Posterior cingulate gyrus (tissue), 11 donors: Measurements from ENCODE around the gene KLHL18.
"Not testable (repeated sequence)": the region's sequence is repeated elsewhere in the genome, so short reads cannot be mapped to it uniquely, and the experiment has no call there.

Source experiments
- DNase-seq, 10 donors: peaks; one replicate each; pipeline versions ENCODE4 v3.0.0 to v3.0.0-alpha.2; 2020 to 2021; ENCODE audit warnings: mixed read lengths in 3 of 10
- intact Hi-C: fragments of 100-400 bp; cut with DNase I; formaldehyde crosslinking; loops from one replicate; pipeline ENCODE4 v1.15.1; 2023

Gene KLHL18

DNA sequence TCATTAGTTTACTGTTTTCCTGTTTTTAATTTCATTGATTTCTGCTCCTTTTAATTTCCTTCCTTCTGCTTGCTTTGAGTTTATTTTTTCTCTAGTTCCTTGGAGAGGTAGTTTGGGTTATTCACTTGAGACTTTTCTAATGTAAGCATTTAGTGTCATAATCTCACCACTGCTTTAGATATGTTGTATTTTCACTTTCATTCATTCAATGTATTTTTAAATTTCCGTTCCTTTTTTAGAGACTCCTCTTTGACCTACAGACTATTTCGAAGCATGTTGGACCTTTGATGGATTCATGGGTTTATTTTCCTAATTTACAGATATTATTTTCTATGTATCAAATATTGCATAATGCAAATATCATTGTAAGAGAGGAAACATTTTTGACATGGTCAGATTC is 23.3 kb downstream of the KLHL18 start:
- no peak for DNase-seq
- intact Hi-C loops, result no loop called here

DNA sequence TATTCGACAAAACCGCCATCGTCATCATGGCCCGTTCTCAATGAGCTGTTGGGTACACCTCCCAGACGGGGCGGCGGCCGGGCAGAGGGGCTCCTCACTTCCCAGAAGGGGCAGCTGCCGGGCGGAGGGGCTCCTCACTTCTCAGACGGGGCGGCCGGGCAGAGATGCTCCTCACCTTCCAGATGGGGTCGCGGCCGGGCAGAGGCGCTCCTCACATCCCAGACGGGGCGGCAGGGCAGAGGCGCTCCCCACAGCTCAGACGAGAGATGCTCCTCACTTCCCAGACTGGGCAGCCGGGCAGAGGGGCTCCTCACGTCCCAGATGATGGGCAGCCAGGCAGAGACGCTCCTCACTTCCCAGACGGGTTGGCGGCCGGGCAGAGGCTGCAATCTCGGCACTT is 26.5 kb downstream of the KLHL18 start:
- DNase-seq, intact Hi-C loops: not testable (repeated sequence)

DNA sequence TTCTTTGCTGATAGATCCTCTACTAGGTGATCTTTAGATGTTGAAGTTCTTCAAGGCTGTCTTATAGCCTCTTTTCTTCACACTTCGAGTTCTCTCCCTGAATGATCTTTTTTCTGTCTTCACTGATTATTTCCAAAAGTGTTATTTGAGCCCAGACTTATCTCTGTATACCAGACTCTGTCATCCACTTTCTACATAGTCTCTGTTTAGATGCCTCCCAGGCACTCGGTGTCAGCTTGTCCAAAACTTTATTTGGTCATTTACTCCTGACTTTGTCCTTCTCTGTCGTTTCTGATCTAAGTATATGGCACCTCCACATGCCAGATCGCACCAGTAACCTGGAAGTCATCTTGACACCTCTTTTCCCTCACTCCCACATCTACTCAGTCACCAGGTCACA is 27.6 kb downstream of the KLHL18 start:
- intact Hi-C loops, result no loop called here

DNA sequence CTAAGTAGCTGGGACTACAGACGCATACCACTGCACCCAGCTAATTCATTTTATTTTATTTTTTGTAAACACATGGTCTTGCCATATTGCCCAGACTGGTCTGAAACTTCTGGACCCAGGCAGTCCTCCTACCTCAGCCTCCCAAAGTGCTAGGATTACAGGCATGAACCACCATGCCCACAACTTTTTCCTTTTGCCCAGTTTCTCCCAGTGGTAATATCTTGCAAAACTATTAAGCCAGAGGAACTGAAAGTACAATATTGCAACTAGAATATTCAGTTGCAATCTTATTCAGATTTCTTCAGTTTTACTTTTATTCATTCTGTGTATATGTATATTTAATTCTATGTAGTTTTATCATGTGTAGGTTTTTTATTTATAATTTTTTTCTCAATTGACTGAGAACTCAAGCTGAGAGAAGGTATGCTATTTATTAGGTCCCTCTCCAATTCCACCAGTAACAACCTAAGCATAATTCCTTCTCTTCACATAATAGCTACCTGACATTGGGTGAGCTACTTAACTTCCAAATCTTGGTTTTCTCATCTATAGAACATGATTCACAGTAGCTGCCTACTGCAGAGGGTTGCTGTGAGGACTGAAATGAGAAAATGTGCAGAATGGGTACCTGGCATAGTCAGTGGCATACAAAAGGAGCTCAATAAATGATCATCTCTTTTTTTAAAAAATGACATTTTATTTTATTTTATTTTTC is 30.8 kb downstream of the KLHL18 start:
- intact Hi-C loops, result no loop called here
- DNase-seq, result no peak

More for the DNA sequence above, 27.6 kb downstream of the KLHL18 start:
- no peak for DNase-seq

DNA sequence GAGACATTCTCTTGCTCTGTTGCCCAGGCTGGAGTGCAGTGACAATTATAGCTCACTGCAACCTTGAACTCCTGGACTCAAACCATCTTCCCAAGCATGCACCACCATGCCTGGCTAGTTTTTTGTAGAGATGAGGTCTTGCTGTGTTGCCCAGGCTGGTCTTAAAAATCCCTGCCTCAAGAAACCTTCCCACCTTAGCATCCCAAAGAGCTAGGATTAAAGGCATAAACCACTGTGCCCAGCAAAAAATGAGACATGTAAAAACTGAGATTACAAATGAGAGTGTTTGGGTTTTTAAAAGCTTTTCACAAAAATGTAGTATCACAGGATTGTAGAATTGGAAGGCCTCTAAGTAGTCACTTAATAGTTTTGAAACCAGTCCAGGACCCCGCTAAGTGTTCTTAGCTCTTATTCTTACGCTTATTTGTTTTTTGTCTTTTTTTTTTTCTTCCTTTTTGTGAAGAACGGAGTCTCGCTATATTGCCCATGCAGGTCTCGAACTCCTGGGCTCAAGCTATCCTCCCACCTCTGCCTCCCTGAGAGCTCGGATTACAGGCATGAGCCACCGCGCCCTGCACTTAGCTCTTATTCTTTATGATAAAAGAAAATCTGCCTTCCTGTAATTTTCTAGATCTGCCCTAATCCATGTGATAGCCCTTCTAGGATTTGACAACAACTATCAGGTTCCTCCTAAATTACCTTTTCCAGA is 31.5 kb downstream of the KLHL18 start:
- DNase-seq, result no peak
- intact Hi-C loops, result no loop called here

DNA sequence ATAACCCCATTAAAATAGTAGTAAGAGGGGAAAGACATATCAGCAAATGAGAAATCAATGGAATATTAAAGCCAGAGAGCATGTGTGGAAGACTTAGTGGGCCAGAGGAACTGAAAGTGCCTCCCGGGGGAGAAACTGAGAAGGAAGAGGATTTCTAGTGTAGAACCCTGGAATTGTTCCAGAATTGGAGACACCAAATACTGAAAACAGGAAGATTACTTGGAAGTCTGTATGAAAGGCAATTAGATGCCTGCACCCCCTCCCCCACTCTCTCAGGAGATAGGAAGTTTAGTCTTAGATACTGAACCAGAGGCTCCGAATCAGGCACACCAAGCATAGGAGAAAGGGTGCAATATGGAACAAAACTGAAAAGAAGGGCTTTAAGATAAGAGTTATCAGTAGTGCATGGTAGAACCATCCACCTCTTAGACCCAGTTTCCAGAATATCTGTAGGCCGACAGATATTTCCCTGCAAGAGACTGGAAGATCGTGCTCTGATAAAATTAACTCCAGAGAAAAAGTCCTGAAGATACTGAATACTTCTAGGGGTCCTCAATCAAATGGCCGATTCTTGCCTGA is 32.4 kb downstream of the KLHL18 start:
- intact Hi-C loops, result no loop called here
- DNase-seq, result no peak

DNA sequence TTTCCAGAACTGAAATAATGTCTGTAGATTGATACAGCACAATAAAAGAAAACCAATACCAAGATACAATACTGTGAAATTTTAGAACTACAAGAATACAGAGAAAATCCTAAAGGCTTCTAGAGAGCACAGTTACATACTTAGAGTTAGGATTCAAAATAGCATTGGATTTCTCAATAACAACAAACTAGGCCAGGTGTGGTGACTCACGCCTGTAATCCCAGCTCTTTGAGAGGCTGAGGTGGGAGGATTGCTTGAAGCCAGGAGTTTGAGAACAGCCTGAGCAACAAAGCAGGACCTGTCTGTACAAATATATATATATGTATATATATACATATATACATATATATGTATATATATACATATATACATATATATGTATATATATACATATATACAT is 33.4 kb downstream of the KLHL18 start:
- peak in 1 of 10 donors; percentile 13 for DNase-seq
- intact Hi-C loops, result not testable (repeated sequence)

DNA sequence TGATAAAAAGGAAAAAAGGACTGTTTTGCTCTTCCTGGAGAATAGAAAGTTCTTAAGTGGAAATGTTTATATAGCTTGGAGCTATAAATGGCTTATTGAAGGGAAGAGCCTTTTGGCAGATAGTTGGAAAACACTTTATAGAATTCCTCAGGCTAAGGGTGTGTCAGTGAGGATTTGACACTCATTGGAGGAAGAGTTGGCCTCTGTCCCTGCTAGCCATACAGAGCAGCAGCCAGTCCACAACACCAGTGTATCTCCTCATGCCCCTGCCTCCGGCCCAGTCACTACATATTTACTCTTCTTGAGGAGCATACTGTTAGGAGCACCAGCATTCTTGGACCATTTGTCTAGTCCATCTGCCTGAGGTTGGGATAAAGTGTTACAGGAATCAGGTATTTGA is 36.2 kb downstream of the KLHL18 start:
- no peak for DNase-seq
- intact Hi-C loops, result no loop called here

DNA sequence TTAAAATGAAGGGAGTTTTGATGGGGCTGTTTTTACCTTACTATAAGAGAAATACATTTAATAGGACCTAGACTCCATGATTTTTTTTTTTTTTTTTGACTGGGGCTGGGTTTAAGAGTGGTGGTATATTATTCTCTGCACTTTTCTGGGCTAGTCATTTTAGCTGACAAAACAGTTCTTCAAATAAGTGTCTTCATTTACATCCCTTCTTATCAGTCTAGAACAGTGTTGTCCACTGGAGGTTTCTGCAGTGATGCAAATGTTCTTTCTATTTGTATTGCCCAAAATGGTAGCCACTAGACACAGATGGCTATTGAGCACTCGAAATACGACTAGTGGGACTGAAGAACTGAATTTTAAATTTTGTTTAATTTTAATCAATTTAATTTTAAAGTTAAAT is 37.2 kb downstream of the KLHL18 start:
- DNase-seq, result no peak
- intact Hi-C loops, result loop anchor here (5.0 kb wide), 1 partner anchor 393 kb away; no protein-coding TSS in a partner anchor

DNA sequence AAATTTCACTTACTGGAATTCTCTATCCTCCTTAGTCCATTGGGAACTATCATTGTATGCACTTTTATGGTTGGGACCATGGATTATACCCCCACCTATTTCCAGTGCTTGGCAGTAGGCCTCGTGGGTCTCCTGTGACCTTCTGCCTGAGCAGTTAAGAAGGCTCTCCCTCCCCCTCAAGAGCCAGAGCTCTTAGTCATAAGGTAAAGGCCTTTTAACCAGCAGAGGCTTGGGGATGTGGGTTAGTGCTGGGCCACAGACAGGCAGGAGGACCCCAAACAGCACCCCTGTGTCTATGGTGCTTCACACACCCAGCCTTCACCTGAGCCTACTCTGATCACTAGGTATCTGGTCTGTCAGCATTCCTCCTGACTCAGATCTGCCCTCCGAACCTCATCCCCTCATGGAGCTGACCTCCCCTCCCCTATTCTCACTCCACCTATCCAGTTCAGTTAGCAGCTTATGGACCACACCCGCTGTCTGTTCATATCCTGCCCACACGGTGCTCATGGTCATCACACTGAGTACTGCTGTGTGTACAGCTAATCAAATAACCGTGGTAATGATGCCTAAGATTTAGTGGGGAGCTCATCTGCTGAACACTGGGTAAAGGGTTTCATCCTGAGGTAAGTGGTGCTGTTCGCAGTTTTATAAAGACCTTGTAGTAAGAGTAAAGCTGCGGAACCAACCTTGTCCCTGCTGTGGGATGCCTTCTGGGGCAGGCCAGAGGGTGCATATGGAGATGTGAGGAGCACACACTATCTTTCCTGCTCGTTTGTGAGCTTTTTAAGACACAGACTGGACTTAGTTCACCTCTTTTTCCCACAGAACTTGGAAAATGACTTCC is 40.9 kb downstream of the KLHL18 start:
- DNase-seq, result no peak
- intact Hi-C loops, result loop anchor here (2.0 to 5.0 kb wide), 2 partner anchors 73 to 396 kb away; no protein-coding TSS in a partner anchor

DNA sequence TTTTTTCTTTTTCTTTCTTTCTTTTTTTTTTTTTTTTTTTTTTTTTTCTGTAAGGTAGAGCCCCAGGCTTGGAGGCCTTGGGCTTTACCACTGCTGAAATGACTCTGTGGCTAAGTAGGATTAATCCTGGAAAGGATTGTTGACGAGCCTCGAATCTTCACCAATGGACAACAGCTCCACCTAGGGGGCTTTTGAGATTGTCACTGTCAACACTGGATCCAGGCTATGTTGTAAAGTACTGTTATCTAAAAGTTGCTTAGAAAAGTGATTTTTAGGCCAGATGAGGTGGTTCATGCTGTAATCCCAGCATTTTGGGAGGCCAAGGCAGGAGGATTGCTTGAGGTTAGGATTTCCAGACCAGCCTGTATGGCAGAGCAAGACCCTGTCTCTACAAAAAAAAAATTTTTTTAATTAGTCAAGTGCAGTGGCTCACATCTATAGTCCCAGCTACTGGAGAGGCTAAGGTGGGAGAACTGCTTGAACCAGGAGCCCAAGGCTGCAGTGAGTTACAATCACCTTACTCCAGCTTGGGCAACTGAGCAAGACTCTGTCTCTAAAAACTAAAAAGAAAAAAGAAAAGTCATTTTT is 41.6 kb downstream of the KLHL18 start:
- intact Hi-C loops, result loop anchor here (2.0 to 5.0 kb wide), 2 partner anchors 74 to 397 kb away; no protein-coding TSS in a partner anchor
- peak in 6 of 10 donors; percentile 27 to 88 (median 56) for DNase-seq

DNA sequence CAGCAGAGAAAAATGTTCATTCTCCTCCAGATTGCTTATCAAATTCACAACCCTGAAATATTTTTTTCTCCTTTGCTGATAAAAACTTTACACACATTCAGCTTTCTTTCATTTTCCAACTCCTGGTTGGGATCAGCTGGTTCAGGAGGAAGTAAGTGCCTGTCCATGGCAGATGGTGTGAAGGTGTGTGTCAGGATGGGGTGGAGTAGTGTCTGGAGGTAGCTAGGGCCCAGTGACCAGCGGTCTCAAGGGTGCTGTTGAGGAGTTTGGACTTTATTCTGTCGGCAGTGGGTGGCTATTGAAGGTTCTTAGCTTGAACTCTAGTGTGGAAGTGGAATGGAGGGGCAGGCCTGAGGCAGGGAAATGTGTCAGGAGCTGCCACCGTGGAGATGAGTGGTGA is 51.2 kb downstream of the KLHL18 start:
- DNase-seq, result no peak
- intact Hi-C loops, result loop anchor here (5.0 kb wide), 1 partner anchor 157 kb away; no protein-coding TSS in a partner anchor

DNA sequence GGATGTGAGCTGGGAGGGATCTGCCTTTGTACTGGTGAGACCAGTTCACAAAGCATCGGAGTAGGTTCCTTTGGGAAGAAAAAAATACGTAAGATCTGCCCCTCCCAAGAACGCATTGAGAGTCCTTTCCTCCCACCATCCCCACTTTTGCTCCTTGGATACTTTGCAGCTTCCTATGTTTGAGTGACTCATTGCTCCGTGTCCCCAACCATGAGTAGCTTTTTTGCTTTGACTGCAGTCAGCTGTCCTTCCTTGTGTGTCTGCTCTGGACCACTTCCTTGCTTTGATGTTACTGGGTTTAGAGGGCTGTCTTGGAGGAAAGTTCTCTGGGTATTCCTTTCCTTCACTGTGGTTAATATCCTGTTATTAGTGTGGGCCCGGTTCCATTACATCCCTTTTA is 54.9 kb downstream of the KLHL18 start:
- intact Hi-C loops, result no loop called here
- no peak for DNase-seq

DNA sequence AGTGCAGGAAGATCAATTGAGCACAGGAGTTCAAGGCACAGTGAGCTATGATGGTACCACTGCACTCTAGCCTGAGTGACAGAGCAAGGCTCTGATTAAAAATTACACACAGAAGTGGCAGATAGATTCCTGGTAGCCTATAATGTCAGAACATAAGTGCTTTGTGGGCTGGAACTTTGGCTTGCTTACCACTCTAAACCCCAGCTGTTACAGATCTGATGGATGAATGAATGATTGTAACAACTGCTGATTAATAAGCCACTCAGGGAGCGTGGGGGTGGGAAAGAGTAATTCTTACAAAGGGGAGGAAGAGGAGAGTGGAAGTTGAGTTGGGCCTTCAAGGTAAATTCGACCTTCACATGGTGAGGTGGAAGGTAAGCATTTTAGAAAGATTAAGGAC is 57.2 kb downstream of the KLHL18 start:
- intact Hi-C loops, result no loop called here
- no peak for DNase-seq

DNA sequence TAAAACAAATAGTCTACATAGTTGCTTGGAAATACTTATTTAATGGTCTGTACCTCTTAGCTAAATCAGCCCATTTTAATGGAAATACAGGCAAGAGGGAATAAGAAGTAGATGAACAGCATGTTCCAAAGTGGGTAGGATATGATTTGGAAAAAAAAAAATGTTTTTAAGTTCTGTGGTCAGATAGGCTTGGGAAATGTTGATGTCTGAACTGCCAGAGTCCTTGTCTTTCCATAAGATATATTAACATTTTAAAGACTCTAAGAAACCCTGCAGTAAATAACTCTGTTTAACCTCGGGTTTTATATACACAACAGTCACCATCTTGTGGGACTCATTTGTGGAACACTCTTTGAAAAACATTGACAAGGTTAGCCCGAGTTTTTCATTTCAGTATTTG is 58.1 kb downstream of the KLHL18 start:
- no peak for DNase-seq
- intact Hi-C loops, result no loop called here

DNA sequence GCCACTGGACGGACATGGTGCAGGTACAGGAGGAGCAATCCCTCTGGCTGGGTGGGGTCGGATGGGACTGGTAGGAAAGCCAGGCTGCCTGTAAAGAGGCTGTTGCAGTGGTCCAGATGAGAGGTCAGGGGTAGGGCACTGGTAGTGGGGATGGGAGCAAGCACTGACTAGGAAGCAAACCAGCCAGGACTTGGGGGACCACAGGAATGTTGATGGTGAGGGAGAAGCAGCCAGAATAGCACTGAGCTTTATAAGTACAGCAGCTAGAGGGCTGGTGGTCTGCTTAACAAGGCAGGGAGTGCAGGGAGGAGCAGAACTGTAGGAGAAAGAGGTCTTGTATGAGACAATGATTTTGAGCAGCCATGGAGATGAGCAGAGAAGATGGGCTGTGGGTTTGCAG is 59.4 kb downstream of the KLHL18 start:
- intact Hi-C loops, result no loop called here
- peak in 1 of 10 donors; percentile 39 for DNase-seq

DNA sequence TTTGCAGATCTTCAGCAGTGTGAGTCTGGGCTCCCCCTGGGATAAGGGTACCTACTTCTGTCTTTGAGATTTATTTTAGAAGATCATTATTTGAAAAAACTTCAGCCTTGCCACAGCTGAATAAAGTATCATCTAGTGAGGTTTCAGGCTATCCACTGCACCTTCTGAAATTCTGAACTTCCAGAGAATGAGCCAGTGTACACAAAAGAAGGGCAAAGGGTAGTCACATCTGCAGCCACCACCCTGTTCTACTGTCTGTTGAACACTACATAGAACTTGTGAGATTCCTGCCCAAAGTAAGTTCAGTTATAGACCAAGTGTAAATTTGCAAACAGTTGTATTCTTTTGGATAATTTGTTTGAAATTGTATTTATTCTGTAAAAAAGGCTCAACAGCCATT is 60.1 kb downstream of the KLHL18 start:
- intact Hi-C loops, result no loop called here
- DNase-seq, result no peak

DNA sequence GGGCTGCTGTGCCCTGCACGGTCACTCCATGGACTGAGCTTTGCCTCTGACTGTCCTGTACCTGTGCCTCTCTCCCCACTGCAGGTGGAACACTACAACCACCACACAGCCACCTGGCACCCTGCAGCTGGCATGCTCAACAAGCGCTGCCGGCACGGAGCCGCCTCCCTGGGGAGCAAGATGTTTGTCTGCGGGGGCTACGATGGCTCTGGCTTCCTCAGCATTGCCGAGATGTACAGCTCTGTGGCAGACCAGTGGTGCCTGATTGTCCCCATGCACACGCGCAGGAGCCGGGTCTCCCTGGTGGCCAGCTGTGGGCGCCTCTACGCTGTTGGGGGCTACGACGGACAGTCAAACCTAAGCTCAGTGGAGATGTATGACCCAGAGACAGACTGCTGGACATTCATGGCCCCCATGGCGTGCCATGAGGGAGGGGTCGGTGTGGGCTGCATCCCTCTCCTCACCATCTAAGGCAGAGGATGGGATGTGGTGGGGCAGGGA is 60.8 kb downstream of the KLHL18 start:
- DNase-seq, result no peak
- intact Hi-C loops, result no loop called here

DNA sequence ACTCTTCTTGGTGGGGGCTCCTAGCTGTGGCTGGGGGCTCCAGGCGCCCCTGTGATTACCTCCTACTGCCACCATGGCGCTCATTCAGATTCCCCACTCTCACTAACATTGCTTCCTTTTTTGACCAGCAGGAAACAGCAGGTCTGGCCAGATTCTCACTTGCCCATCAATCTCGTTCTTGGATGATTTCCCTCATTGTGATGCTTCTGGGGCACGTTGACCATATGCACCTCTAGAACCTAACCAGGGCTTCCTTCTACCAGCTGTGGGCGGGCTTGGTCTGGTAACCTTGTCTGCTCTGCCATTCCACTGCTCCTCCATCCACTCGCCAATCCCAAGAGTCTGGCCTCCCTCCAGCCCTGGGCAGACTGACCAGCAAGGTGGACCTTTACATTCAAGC is 62.2 kb downstream of the KLHL18 start:
- no peak for DNase-seq
- intact Hi-C loops, result no loop called here

DNA sequence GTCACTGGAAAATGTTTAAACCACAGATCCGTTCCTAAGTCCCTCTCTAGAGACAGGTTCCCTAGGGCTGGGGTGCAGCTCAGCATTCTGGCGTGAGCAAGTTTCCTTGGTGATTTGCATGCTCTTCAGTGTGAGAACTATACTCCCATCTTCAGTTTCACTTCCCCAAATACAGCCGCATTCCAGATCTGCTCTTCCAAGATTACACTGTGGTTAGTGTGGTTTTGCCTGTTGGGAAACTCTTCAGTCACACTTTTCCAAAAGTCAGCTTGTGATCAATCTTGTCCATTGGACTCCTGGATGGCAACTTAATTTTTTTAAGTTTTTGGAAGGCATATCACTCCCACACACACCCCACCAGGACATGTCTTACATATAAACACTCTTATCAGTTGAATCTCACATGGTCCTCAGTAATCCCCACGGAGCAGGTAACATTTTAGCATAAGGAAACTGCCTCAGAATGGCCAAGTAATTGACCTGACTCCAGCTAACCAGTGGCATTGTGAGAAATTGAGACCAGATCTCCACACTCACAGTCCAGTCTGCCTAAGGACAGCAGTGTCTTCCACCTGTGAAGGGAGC is 64.6 kb downstream of the KLHL18 start:
- intact Hi-C loops, result no loop called here
- DNase-seq, result peak in 1 of 10 donors; percentile 5
